Brain microvascular endothelial cell (primary cell): ENCODE measurements around the gene HLA-A.
A peak's percentile ranks its signal among the peaks of the same experiment; 100 is the strongest.
"Not testable (repeated sequence)": the region's sequence is repeated elsewhere in the genome, so short reads cannot be mapped to it uniquely, and the experiment has no call there.

ENCODE experiments used
- DNase-seq: peaks from one replicate; pipeline ENCODE4 v3.0.0-alpha.2; 2020
- H3K27ac ChIP-seq: fragments of 250-450 bp; sonication (Bioruptor Pico); 2 replicates; pipeline ENCODE4 v1.5.1; 2020; ENCODE audit warnings: mild to moderate bottlenecking, moderate library complexity
- H3K27me3 ChIP-seq: fragments of 250-450 bp; sonication (Bioruptor Pico); replicated peaks from 2 replicates; pipeline ENCODE4 v1.5.1; 2020; ENCODE audit warnings: mild to moderate bottlenecking
- H3K36me3 ChIP-seq: fragments of 250-450 bp; sonication (Bioruptor Pico); replicated peaks from 2 replicates; pipeline ENCODE4 v1.5.1; 2020; ENCODE audit warnings: mild to moderate bottlenecking
- H3K4me3 ChIP-seq: 2 replicates; pipeline ENCODE4 v1.5.1; 2011; ENCODE audit warnings: low read depth, mild to moderate bottlenecking, control low read depth, low read length, moderate library complexity
- in situ Hi-C: cut with HindIII; loops from 2 replicates; pipeline ENCODE4 v1.10.0; 2017; ENCODE audit warnings: low sequenced_read_pairs, low pct_ligation_motif_present
- TF ChIP-seq, protein P1 (sequence below): IDR thresholded peaks from 2 replicates; pipeline ENCODE4 v1.5.1; 2011; ENCODE audit warnings: low read depth, mild to moderate bottlenecking, moderate library complexity, low read length, control low read depth, inconsistent platforms; ENCODE audit errors: missing control alignments

HLA-A gene

DNA sequence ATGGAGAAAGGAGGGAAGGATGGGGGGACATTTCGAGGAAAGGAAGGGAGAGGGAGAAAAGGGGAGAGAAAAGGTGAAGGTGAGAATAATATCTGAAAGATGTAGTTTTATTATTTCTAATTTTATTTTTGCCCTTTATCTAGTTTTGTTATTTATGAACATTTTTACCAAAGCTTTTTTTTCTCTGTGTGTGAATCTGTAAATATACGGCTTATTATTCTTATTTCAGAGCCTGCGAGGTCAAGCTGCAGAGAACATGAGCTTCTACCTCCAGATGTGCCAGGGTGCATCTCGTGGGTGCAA lies 35.0 kb downstream of the HLA-A start:
- no peak for DNase-seq
- Histone ChIP-seq H3K27me3 (peaks cover 17% of the 10 kb centered on the region), H3K27ac (peak overlapping the region; percentile 45), H3K4me3 (peak overlapping the region; percentile 51), H3K36me3 (no peaks in the 10 kb centered on the region)
- TF ChIP-seq, protein P1, sequence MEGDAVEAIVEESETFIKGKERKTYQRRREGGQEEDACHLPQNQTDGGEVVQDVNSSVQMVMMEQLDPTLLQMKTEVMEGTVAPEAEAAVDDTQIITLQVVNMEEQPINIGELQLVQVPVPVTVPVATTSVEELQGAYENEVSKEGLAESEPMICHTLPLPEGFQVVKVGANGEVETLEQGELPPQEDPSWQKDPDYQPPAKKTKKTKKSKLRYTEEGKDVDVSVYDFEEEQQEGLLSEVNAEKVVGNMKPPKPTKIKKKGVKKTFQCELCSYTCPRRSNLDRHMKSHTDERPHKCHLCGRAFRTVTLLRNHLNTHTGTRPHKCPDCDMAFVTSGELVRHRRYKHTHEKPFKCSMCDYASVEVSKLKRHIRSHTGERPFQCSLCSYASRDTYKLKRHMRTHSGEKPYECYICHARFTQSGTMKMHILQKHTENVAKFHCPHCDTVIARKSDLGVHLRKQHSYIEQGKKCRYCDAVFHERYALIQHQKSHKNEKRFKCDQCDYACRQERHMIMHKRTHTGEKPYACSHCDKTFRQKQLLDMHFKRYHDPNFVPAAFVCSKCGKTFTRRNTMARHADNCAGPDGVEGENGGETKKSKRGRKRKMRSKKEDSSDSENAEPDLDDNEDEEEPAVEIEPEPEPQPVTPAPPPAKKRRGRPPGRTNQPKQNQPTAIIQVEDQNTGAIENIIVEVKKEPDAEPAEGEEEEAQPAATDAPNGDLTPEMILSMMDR = no peak
- in situ Hi-C loops = no loop called here

DNA sequence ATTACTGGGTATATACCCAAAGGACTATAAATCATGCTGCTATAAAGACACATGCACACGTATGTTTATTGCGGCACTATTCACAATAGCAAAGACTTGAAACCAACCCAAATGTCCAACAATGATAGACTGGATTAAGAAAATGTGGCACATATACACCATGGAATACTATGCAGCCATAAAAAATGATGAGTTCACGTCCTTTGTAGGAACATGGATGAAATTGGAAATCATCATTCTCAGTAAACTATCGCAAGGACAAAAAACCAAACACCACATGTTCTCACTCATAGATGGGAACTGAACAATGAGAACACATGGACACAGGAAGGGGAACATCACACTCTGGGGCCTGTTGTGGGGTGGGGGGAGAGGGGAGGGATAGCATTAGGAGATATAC lies 37.7 kb downstream of the HLA-A start:
- in situ Hi-C loops, DNase-seq, H3K4me3 ChIP-seq, H3K27ac ChIP-seq, H3K36me3 ChIP-seq: not testable (repeated sequence)
- H3K27me3 ChIP-seq = peaks cover 13% of the 10 kb centered on the region

DNA sequence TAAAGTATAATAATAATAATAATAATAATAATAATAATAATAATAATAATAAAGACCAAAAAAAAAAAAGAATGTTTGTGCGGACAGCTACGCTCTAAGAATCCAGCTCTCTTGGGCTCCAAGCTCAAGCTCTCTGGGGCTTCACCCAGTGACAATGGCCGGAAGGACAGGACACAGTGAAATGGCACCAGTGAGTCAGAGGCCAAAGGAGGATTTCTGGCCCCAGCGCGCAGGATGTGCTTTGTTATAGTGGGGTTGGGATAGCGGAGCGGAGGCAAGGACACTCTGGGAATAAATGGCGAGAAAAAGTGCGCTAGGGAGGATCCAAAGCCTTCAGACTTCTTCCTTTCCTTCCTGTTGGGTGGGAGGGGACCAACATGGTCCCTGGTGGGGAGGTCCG lies 38.2 kb downstream of the HLA-A start:
- Histone ChIP-seq H3K36me3 (no peaks in the 10 kb centered on the region), H3K27ac (no peak overlapping the region), H3K4me3 (no peak overlapping the region), H3K27me3 (peaks cover 8% of the 10 kb centered on the region)
- in situ Hi-C loops = no loop called here
- DNase-seq = no peak
- TF ChIP-seq, protein P1 = no peak

DNA sequence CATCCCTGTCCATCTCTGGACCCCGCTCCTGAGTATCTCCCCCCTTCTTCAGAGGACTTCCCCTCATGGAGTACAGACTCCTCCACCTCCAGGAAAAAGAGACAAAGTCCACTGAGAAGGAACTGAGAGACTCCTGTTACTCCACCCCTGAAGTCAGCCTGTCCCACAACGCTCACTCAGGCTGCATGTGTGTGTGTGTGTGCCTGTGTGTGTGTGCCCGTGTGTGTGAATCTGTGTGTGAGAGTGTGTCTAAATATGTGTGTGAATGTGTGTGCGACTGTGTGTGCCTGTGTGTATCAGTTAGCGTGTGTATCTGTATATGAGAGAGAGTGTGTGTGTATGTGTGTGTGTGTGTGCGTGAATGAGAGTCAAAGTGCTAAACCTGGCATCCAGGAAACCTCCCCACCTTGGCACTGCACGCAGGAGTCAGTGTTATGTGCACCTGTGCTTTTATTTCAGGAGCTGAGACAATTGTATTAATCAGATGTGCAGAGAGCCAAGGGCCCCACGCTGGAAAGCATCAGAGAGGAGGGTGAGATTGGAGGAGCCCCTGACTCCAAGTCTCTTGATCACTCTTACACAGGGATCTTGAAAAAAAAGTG lies 39.0 kb downstream of the HLA-A start:
- TF ChIP-seq, protein P1 = no peak
- Histone ChIP-seq H3K27ac (no peak overlapping the region), H3K27me3 (peaks cover under 1% of the 10 kb centered on the region), H3K4me3 (no peak overlapping the region), H3K36me3 (no peaks in the 10 kb centered on the region)
- in situ Hi-C loops = no loop called here
- no peak for DNase-seq

DNA sequence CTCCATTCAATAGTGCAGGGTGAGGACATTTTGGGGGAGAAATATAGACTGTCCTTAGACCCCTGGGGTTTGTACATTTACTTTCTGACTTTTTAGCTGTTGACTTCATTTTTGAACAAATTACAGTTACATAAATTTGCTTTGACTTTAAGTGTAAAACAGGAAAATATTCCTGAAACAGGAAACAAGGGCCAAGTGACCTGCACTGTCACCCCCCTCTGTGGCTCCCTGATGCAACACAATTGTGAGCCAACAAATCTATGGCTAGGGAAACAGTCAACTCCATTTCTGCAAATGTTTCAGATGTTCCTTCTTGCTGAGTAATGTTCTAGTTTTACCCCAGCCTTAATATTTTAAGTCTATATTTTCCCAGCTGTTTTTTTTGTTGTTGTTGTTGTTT lies 39.8 kb downstream of the HLA-A start:
- DNase-seq = no peak
- Histone ChIP-seq H3K27me3 (no peaks in the 10 kb centered on the region), H3K4me3 (no peak overlapping the region), H3K27ac (no peak overlapping the region), H3K36me3 (no peaks in the 10 kb centered on the region)
- TF ChIP-seq, protein P1 = no peak
- in situ Hi-C loops = no loop called here

DNA sequence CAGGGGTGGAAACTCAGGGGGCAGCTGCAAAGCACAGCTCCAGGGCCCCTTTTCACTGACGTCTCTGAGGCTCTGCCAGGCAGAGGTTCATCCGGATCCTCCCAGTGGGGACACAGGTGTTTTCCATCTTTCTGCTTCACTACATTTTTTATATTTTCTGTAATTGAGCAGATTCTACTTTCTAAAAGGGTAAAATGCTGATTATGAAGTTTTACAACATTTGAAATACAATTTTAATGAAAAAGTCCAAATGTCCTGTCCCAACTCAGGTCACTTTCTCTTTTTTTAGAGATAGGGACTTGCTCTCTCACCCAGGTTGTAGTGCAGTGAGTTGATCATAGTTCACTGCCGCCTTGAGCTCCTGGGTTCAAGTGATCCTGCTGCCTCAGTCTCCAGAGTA lies 41.9 kb downstream of the HLA-A start:
- H3K4me3 ChIP-seq = no peak overlapping the region
- H3K36me3 ChIP-seq = no peaks in the 10 kb centered on the region
- TF ChIP-seq, protein P1 = no peak
- H3K27ac ChIP-seq = no peak overlapping the region
- in situ Hi-C loops = no loop called here
- DNase-seq = no peak
- H3K27me3 ChIP-seq = no peaks in the 10 kb centered on the region
